Measurements from ENCODE around the gene BCL11B.
A peak's percentile ranks its signal among the peaks of the same experiment; 100 is the strongest.

BCL11B gene

DNA sequence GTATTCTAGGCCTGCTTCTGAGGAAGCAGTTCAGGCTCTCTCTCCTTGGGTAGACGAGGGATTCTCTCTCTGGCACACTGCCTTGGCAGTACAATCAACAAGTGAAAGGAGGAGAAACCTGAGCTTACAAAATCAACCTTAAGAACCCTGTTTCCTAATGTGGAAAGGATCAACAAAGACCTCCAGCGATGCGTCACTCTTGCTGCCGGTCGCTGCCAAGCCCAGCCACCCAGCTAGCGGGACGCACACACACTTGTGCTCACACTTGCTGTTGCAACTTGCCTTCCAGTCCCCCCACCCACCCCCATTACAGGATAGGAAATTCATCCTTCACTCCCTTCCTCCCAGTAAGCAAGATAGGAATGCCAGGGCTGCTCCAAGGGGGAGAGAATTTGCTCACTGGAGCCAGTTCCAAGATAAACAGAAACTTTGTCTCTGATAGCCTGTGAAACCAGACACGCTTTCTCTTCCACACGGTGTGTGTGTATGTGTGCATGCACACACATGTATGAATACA lies 144.3 kb downstream of the BCL11B start:
- Histone ChIP-seq H3K9ac (ENCODE audit: low read length) (no peak overlapping the region), H3K23ac (ENCODE audit: low read length) (no peak overlapping the region), H3K27ac (ENCODE audit: low read depth, low read length) (no peak overlapping the region), H4K5ac (ENCODE audit: low read length) (no peak overlapping the region), H2BK120ac (ENCODE audit: low read depth, low read length) (no peak overlapping the region), H3K79me2 (ENCODE audit: control insufficient read depth, insufficient read depth, low read length) (no peaks in the 10 kb centered on the region), H2BK5ac (ENCODE audit: low read length) (no peak overlapping the region), H3K36me3 (ENCODE audit: control insufficient read depth, insufficient read depth, low read length) (no peaks in the 10 kb centered on the region), H3K4ac (ENCODE audit: low read depth, low read length) (no peak overlapping the region), H2BK15ac (replicated peaks; ENCODE audit: low read depth) (no peak overlapping the region), H4K8ac (ENCODE audit: low read depth, low read length) (no peak overlapping the region), H3K4me1 (ENCODE audit: control insufficient read depth, low read depth, low read length) (peaks cover 1% of the 10 kb centered on the region), H3K56ac (ENCODE audit: low read length) (no peak overlapping the region), H3K79me1 (ENCODE audit: low read length) (no peaks in the 10 kb centered on the region), H3K4me3 (ENCODE audit: low read length) (no peak overlapping the region), H3K4me2 (ENCODE audit: low read length) (no peak overlapping the region), H3K27me3 (ENCODE audit: insufficient read depth, low read length, poor library complexity) (no peaks in the 10 kb centered on the region), H2AK5ac (ENCODE audit: low read length) (peak overlapping the region; percentile 22), H3K18ac (ENCODE audit: low read length) (no peak overlapping the region)
- peak; percentile 32 for DNase-seq
- WGBS (ENCODE audit: extremely low coverage, insufficient coverage, low lambda C conversion rate): no CpG with 5 or more reads among the region's 9 CpGs

DNA sequence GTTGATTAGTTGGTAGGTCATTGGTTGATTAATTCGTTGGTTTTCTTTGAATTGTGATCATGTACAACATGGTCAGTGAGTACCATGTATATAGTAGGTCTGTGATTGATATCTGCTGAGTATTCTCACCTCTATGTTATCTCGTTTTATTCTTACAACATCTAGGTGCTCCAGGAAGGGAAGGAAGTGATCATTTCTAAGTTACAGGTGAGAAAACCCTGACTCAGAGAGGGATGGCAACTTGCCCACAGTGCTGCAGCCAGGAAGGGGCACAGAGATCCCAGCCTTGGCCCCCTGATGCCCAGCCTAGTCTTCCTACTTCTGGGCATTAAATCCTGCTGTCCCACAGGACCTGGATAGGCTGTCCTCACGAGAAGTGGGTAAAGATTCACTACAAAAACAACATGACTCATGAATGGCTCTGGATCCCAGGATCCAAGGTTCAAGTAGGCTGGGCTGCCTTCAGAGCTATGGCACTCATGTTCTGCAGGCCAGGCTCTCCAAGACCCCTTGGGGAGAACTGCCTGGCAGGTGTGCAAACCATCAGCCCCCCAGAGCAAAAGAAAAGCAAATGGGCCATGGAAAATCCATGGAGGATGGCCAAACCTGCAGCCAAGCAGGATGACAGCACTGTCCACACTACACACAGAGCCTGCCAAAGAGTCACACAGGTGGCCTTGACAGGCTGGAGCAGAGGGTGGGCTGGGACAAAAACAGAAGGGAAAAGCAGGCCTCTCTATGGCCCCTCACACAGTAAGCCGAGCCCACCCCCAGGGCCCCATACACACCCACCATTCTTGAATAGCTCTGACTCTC lies 146.2 kb downstream of the BCL11B start:
- H3K79me2 ChIP-seq (ENCODE audit: control insufficient read depth, insufficient read depth, low read length): no peaks in the 10 kb centered on the region
- H2AK5ac ChIP-seq (ENCODE audit: low read length): no peak overlapping the region
- no peaks in the 10 kb centered on the region for H3K4me1 ChIP-seq (ENCODE audit: control insufficient read depth, low read depth, low read length)
- H2BK15ac ChIP-seq (replicated peaks; ENCODE audit: low read depth): no peak overlapping the region
- H3K79me1 ChIP-seq (ENCODE audit: low read length): no peaks in the 10 kb centered on the region
- H2BK120ac ChIP-seq (ENCODE audit: low read depth, low read length): no peak overlapping the region
- H4K8ac ChIP-seq (ENCODE audit: low read depth, low read length): no peak overlapping the region
- no peak overlapping the region for H3K27ac ChIP-seq (ENCODE audit: low read depth, low read length)
- no peak overlapping the region for H3K9ac ChIP-seq (ENCODE audit: low read length)
- H3K4ac ChIP-seq (ENCODE audit: low read depth, low read length): no peak overlapping the region
- H3K18ac ChIP-seq (ENCODE audit: low read length): no peak overlapping the region
- no peak overlapping the region for H3K4me2 ChIP-seq (ENCODE audit: low read length)
- DNase-seq: no peak
- H4K5ac ChIP-seq (ENCODE audit: low read length): no peak overlapping the region
- H3K4me3 ChIP-seq (ENCODE audit: low read length): no peak overlapping the region
- no peak overlapping the region for H3K56ac ChIP-seq (ENCODE audit: low read length)
- no peak overlapping the region for H2BK5ac ChIP-seq (ENCODE audit: low read length)
- no peaks in the 10 kb centered on the region for H3K27me3 ChIP-seq (ENCODE audit: insufficient read depth, low read length, poor library complexity)
- H3K36me3 ChIP-seq (ENCODE audit: control insufficient read depth, insufficient read depth, low read length): no peaks in the 10 kb centered on the region
- WGBS (ENCODE audit: extremely low coverage, insufficient coverage, low lambda C conversion rate): no CpG with 5 or more reads among the region's 4 CpGs
- H3K23ac ChIP-seq (ENCODE audit: low read length): no peak overlapping the region

GRCh38 chr14:99125113-99125512 lies 146.9 kb downstream of the BCL11B start:
- no peak overlapping the region for H2BK5ac ChIP-seq (ENCODE audit: low read length)
- no peaks in the 10 kb centered on the region for H3K4me1 ChIP-seq (ENCODE audit: control insufficient read depth, low read depth, low read length)
- no peak overlapping the region for H4K8ac ChIP-seq (ENCODE audit: low read depth, low read length)
- H3K56ac ChIP-seq (ENCODE audit: low read length): no peak overlapping the region
- DNase-seq: no peak
- H3K4me2 ChIP-seq (ENCODE audit: low read length): no peak overlapping the region
- no peaks in the 10 kb centered on the region for H3K79me1 ChIP-seq (ENCODE audit: low read length)
- H3K36me3 ChIP-seq (ENCODE audit: control insufficient read depth, insufficient read depth, low read length): no peaks in the 10 kb centered on the region
- no peak overlapping the region for H2AK5ac ChIP-seq (ENCODE audit: low read length)
- H3K79me2 ChIP-seq (ENCODE audit: control insufficient read depth, insufficient read depth, low read length): no peaks in the 10 kb centered on the region
- no peak overlapping the region for H4K5ac ChIP-seq (ENCODE audit: low read length)
- H3K18ac ChIP-seq (ENCODE audit: low read length): no peak overlapping the region
- no peak overlapping the region for H3K4me3 ChIP-seq (ENCODE audit: low read length)
- no peak overlapping the region for H3K9ac ChIP-seq (ENCODE audit: low read length)
- WGBS (ENCODE audit: extremely low coverage, insufficient coverage, low lambda C conversion rate): no CpG with 5 or more reads among the region's 10 CpGs
- no peak overlapping the region for H3K27ac ChIP-seq (ENCODE audit: low read depth, low read length)
- no peaks in the 10 kb centered on the region for H3K27me3 ChIP-seq (ENCODE audit: insufficient read depth, low read length, poor library complexity)
- no peak overlapping the region for H3K23ac ChIP-seq (ENCODE audit: low read length)
- H3K4ac ChIP-seq (ENCODE audit: low read depth, low read length): no peak overlapping the region
- no peak overlapping the region for H2BK15ac ChIP-seq (replicated peaks; ENCODE audit: low read depth)
- no peak overlapping the region for H2BK120ac ChIP-seq (ENCODE audit: low read depth, low read length)

DNA sequence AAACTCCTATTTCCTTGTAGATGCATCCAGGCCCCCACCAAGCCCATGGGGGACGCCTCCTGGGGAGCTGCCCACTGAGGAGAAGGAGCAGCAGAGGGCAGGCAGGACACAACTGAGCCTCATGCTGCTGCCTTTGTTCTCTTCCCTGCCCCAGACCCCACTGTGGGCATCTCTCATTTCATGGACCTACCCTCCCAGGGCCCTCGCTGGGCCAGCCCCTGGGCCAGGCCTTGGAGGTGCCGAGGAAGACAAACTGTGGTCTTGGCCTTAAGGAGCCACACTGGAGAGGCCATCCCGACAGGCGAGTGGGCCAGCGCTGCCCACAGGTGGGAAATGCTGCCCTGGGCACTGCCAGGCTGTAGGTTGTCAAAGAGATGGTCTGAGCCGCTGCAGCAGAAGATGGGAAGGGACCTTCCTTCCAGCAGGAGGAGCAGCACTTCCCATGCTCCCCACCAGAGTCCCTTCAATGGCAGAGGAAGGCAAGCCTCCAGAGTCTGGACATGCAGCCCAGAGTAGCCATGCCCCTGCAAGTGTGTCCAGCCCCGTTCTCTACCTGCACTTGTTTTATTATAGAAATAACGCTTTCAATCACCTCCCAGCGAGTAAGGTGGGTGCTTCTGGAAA lies 147.4 kb downstream of the BCL11B start:
- Histone ChIP-seq H3K4me1 (ENCODE audit: control insufficient read depth, low read depth, low read length) (no peaks in the 10 kb centered on the region), H3K23ac (ENCODE audit: low read length) (no peak overlapping the region), H2BK5ac (ENCODE audit: low read length) (no peak overlapping the region), H3K27me3 (ENCODE audit: insufficient read depth, low read length, poor library complexity) (no peaks in the 10 kb centered on the region), H3K4me3 (ENCODE audit: low read length) (no peak overlapping the region), H2BK15ac (replicated peaks; ENCODE audit: low read depth) (no peak overlapping the region), H3K9ac (ENCODE audit: low read length) (no peak overlapping the region), H4K5ac (ENCODE audit: low read length) (no peak overlapping the region), H3K79me2 (ENCODE audit: control insufficient read depth, insufficient read depth, low read length) (no peaks in the 10 kb centered on the region), H3K4me2 (ENCODE audit: low read length) (no peak overlapping the region), H2AK5ac (ENCODE audit: low read length) (no peak overlapping the region), H3K27ac (ENCODE audit: low read depth, low read length) (no peak overlapping the region), H3K18ac (ENCODE audit: low read length) (no peak overlapping the region), H2BK120ac (ENCODE audit: low read depth, low read length) (no peak overlapping the region), H3K56ac (ENCODE audit: low read length) (no peak overlapping the region), H3K4ac (ENCODE audit: low read depth, low read length) (no peak overlapping the region), H3K79me1 (ENCODE audit: low read length) (no peaks in the 10 kb centered on the region), H4K8ac (ENCODE audit: low read depth, low read length) (no peak overlapping the region), H3K36me3 (ENCODE audit: control insufficient read depth, insufficient read depth, low read length) (no peaks in the 10 kb centered on the region)
- no CpG with 5 or more reads among the region's 10 CpGs for WGBS (ENCODE audit: extremely low coverage, insufficient coverage, low lambda C conversion rate)
- peak; percentile 62 for DNase-seq

GRCh38 chr14:99123208-99123870 lies 148.7 kb downstream of the BCL11B start:
- no peak overlapping the region for H3K4me2 ChIP-seq (ENCODE audit: low read length)
- H3K4me1 ChIP-seq (ENCODE audit: control insufficient read depth, low read depth, low read length): no peaks in the 10 kb centered on the region
- H3K9ac ChIP-seq (ENCODE audit: low read length): no peak overlapping the region
- no peak overlapping the region for H2BK5ac ChIP-seq (ENCODE audit: low read length)
- no peak overlapping the region for H3K23ac ChIP-seq (ENCODE audit: low read length)
- H3K79me1 ChIP-seq (ENCODE audit: low read length): no peaks in the 10 kb centered on the region
- no peak overlapping the region for H4K8ac ChIP-seq (ENCODE audit: low read depth, low read length)
- H2BK15ac ChIP-seq (replicated peaks; ENCODE audit: low read depth): no peak overlapping the region
- no peak overlapping the region for H3K27ac ChIP-seq (ENCODE audit: low read depth, low read length)
- no peak overlapping the region for H2BK120ac ChIP-seq (ENCODE audit: low read depth, low read length)
- no peak overlapping the region for H3K4ac ChIP-seq (ENCODE audit: low read depth, low read length)
- no peak overlapping the region for H3K4me3 ChIP-seq (ENCODE audit: low read length)
- DNase-seq: no peak
- no peak overlapping the region for H2AK5ac ChIP-seq (ENCODE audit: low read length)
- WGBS (ENCODE audit: extremely low coverage, insufficient coverage, low lambda C conversion rate): no CpG with 5 or more reads among the region's 9 CpGs
- H3K79me2 ChIP-seq (ENCODE audit: control insufficient read depth, insufficient read depth, low read length): no peaks in the 10 kb centered on the region
- no peaks in the 10 kb centered on the region for H3K27me3 ChIP-seq (ENCODE audit: insufficient read depth, low read length, poor library complexity)
- no peak overlapping the region for H3K18ac ChIP-seq (ENCODE audit: low read length)
- H4K5ac ChIP-seq (ENCODE audit: low read length): no peak overlapping the region
- no peak overlapping the region for H3K56ac ChIP-seq (ENCODE audit: low read length)
- H3K36me3 ChIP-seq (ENCODE audit: control insufficient read depth, insufficient read depth, low read length): no peaks in the 10 kb centered on the region
